GM12892 (cell line): ENCODE results near the gene HOGA1.

Experiments
- POLR2A ChIP-seq: IDR thresholded peaks from 2 replicates; pipeline ENCODE4 v1.6.1; 2011; ENCODE audit warnings: low read depth, low read length, control low read depth
- POLR2AphosphoS5 ChIP-seq: IDR thresholded peaks from 2 replicates; pipeline ENCODE4 v1.6.1; 2011; ENCODE audit warnings: low read depth, low read length, control low read depth
- TAF1 ChIP-seq: IDR thresholded peaks from 2 replicates; pipeline ENCODE4 v1.6.1; 2011; ENCODE audit warnings: low read depth, mild to moderate bottlenecking, control low read depth, low read length, borderline replicate concordance

DNA sequence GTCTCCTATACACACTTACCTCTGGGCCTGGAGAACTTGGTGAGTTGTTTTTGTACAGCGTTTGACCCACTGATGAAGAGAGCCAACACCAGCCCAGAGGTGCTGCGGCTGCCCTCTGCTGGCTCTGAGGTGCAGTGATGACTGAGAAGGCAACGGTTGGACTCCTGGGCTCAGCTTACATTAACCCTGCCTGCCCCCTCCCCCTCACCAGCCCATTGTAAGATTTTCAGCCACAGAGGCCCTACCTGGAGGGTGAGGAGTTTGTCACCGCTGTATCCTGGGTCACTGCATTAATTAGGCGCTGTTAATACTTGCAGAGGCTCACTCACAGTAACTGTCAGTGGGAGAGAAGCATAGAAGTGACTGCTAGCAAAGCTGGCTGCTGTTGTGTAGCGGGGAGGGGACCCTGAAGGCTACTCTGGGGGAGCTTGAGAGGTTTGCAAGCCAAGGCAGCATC lies 30.6 kb upstream of the HOGA1 start:
- TF ChIP-seq POLR2A (no peak), POLR2AphosphoS5 (no peak), TAF1 (no peak)
